ENCODE measurements around the gene REL.
"Not testable (repeated sequence)": the region's sequence is repeated elsewhere in the genome, so short reads cannot be mapped to it uniquely, and the experiment has no call there.

Gene REL

DNA sequence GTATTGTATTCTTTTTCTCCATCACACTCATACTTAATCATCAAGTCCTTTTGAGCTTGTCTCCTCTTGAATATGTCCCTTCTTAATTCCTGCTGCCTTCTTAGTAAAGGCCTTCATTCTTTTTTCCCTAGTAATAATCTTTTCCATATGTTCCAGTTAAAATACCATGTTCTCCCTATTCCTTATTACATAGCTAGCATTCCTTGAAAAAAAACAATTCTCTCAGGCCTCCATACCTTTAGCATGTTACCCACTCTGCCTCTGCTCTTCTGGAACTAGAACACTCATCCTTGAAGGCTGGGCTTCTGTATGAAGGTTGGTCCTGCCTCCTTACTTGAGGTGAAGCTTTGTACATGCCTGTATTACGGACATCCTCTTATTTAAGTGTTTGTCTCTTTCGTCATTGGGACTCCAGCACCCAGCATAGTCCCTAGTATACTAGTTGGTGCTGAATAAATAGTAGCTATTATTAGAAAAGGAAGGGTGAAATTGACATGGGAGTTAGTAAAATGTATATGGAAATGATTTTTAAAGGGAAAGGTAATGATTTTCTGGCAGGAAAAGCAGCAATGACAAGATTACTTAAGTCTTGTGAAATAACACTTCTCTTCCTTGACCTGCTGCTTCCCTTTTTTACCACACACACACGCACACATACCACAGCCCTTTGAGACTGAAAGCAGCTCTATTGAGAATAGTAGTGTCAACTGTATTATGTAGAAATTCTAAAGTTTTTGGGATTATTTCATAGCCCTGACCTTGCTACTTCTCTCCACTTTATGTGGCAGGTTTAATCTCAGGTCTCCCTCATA is 45.6 kb downstream of the REL start:
- no peak for DNase-seq

DNA sequence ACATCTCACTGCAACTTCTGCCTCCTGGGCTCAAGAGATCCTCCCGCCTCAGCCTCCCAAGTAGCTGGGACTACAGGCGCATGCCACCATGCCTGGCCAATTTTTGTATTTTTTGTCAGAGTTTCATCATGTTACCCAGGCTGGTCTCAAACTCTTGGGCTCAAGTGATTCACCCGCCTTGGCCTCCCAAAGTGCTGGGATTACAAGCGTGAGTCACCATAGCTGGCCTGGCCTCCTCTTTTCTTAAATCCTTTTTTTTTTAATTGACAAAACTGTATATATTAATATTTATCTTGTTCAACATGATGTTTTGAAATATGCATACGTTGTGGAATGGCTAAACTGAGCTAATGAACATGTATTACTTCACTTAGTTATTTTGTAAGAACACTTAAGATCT is 50.7 kb downstream of the REL start:
- not testable (repeated sequence) for DNase-seq

DNA sequence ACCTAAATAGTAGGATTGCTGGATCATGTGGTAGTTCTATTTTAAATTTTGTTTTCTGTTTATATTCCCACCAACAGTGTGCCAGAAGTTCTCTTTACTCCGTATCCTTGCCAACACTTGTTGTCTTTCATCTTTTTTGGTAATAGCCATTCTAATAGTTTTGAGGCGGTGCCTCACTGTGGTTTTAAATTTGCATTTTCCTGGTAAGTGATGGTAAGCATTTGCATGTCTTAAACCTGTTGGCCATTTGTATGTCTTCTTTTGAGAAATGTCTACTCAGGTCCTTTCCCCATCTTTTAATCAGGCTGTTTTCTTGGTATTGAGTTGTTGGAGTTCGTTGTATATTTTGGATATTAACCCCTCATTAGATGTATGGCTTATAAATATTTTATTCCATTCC is 51.6 kb downstream of the REL start:
- no peak for DNase-seq

DNA sequence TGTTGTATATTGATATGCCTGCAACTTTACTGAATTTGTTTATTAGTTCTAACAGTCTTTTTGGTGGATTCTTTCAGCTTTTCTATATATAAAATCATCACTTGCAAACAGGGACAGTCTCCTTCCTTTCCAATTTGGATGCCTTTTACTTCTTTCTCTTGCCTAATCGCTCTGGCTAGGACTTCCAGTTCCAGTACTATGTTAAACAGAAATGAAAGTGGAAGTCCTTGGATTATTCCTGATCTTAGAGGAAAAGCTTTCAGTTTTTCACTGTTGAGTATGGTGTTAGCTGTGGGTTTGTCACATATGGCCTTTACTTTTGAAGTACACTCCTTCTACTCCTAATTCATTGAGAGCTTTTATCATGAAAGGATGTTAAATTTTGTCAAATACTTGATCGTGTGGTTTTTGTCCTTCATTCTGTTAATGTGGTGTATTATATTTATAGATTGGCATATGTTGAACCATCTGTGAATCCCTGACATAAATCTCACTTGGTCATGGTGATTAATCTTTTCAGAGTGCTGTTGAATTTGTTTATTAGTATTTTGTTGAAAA is 52.9 kb downstream of the REL start:
- DNase-seq = no peak

DNA sequence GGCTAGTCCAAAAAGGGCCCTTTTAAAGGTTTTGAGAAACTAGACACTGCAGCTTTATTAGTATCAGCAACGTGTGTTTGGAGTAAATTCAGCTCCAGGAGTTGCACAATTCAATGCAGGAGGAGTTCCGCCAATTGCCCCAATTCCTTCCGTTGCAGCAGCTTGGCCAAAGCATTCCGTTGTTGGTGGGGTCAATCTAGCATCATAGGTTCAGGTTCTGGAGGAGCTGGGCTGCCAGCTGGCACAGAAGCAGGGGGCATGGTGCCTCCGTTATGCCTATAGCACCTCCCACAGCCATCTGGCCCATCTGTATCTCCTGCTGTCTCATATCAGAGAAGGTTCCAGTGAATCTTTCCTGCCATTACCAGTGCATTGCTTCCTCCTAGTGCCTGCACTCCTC is 55.4 kb downstream of the REL start:
- DNase-seq = no peak

DNA sequence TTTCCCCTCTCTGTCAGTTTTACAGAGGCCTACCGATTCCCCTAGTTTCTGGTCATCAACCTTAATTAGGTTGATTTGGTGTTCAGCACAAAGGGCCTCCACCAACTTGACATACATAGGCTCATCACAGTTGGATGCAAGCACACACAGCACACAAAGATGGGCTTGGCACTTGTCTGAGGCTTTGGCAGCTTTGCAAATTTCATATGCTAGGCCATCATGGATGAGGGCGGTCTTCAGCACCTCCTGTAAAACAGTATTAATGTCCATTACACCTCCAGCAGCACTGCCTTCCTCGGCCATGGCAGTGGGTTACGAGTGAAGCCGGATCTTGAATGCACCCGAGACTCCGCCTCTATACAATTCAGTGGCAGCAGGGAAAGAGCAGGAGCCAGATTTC is 56.9 kb downstream of the REL start:
- DNase-seq = no peak

DNA sequence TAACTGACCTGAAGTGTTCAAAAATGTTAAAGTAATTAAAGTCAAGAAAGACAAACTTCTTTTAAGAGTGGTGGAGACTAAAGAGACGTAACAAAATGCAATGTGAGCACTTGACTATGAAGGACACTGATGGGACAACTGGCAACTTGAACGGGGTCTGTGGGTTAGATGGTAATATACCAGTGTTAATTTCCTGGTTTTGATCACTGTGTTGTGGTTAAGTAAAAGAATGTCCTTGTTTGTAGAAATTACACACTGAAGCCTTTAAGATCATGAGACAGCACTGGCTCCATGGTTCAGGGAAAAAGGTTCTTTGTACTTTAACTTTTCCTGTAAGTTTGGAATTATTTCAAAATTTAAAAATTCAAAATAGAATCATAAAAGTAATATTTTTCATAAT is 58.2 kb downstream of the REL start:
- DNase-seq = no peak

DNA sequence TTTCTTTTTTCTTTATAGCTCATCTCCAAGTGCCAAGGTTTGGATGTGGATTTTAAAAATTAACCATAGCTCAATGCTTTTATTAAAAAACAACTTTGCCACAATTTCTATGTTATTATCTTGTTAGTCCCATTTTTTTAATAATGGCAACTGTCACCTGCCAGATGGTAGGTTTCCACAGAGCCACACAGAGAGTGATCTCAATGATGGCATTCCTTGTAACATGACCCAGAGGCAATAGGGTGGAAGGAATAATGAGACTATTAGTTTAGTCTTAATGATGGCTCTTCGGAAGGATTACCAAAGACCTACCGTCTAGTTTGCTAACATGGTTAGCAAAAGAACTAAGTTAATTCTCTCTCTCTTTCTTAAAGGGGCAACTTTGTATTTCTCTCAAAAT is 64.0 kb downstream of the REL start:
- no peak for DNase-seq

DNA sequence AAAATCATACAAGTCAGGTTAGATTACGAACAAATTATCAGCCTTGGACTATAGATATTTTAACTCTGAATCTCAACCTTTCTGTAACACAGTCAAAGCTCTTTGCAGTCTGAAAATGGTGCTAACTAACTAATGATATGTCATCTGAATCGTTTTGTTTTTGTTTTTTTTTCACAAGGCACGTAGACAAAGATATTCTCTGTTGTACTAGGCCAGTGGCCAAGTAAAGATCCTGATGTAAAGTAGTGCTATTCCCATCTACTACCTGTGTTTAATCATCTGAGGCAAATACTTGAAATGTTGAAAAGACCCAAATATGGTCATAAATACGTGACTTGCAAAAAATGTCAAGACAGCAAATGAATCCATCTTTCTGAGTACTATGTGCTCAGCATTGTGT is 65.7 kb downstream of the REL start:
- no peak for DNase-seq

DNA sequence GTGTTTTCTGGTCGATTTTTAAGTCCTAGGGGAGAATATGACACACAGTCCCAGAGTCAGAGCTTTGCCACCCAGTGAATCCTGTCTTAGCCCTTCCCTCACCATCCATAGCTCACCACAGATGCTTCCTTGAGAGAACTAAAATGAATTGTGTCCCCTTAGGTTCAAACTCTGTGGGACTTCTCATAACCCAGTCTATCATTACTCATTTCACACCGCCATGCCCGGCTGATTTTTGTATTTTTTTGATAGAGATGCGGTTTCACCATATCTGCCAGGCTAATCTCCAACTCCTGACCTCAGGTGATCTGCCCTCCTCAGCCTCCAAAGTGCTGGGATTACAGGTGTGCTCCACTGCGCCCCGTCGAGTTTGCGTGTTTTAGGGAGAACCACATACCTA is 66.8 kb downstream of the REL start:
- DNase-seq = no peak

DNA sequence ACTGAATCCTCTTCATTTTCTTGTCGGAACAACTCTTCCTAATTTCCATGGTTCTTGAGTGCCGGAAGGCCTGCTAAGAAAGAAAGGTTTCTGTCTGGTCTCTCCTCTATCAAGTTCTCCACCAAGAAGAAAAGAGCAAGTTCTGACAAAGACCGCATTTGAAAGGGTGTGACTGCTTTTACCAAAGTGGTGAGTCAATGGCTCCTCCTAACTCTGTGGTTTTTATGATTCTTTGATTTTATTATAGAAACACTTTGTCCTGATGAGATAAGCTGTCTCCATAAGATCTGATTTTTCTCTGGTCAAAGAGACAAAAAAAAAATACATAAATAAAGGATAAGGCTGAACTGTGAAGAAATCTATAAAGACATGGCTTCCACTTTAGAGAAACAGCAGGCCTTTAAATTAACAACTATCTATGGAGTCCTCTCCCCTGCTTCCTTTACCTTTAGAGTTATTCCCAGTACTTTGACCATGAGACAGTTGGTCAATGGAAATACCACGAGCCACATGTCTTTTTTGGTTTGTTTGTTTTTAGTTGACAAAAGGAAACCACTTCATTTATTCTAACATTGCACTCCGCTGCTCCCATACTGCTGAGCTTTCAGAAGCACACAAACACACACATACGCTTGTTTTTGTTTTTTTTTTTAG is 67.7 kb downstream of the REL start:
- DNase-seq = no peak

DNA sequence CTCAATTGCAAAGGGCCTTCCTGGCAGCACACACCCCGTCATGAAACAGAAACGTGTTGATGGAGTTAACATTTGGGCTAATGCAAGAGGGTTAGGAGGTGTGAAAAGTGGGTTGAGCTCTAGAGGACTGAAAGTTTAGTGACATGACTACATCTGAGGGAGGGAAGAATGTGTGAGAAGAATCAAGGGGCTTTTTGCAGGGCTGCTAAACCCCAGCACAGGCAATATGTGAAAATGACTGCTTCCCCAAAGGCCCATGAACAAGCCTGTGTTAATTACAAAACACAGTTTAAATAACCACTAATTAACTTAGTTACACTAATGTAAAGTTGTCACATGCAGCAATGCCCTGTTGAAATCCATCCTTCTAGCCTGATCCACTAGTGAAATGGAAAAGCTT is 72.8 kb downstream of the REL start:
- DNase-seq = no peak

DNA sequence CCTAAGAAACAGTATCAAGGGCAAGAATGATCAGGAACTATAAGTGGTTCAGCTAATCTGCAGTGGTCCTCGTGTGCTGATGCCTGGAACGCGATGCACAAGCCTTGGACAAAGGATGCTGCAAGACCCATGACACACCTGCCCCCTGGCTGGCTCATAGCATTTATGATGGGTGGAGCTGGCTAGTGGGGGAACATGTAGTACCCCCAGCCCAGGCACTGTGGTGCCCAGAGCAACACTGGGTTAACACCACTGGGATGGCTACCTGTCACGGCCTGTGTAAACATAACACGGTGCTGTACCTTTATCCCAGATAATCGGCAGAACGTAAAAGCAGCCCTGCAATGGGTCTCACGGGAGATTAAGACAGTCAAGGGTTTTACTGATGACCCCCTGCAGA is 75.8 kb downstream of the REL start:
- DNase-seq = no peak

DNA sequence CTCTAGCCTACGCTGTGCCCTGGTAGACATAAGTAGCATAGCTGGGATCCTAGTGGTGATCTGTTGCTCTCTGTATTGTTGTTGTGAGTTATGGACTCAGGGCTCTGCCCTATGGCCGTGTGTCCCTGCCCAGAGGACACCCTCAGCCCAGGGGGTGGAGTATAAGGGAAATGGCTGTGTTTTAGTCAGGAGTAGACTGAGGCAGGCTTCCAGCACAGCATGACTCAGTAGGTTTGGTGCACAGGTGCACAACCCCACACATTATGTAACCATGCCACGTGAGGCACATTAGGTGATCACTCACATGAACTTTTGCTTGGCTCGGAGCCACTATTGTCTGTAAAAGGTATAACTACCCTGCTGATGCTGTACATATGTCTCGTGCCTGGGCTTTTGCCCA is 76.3 kb downstream of the REL start:
- DNase-seq = no peak

DNA sequence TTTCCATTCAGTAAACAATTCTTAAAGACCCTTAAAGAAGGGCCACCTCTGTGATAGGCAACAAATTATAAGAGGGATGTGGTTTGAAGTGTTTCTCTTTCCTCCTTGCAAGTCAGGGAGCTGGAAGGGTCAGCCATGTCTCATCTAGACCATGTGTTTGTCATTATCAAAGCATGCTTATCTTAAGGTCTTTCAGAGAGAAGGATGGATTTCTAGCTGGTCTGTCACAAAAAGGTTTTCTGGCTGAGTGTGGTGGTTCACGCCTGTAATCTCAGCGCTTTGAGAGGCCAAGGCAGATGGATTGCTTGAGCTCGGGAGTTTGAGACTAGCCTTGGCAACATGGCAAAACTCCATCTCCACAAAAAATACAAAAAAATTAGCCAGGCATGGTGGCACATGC is 77.0 kb downstream of the REL start:
- DNase-seq = no peak

DNA sequence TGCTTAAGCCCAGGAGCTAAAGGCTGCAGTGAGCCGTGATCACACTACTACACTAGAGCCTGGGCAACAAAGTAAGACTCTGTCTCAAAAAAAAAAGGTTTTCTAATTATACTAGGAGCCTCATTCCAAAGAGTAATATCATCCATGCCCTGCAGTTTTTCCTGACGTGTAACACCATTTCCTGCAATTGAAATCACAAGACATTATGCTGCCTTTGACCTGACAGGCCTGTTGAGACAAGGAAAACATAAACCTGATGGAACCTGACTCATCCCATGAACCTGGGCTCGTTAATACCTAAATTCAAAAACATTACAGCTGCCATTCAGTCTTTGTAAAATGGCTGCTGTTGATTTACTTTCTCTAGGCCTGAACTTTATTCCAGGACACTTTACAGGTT is 77.4 kb downstream of the REL start:
- DNase-seq = no peak

DNA sequence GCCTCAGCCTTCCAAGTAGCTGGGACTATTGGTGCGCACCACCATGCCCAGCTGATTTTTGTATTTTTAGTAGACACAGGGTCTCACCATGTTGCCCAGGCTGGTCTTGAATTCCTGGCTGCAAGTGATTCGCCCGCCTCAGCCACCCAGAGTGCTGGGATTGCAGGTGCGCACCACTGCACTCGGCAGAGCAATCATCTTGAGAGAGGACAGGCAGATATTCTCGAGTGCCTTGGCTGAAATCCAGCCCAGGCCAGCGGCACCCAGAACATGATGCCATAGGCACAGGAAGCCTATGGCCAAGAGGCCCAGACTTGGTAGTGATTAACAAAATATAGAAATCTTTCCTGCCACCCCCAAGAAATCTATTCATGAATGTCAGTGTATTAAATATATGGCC is 78.1 kb downstream of the REL start:
- no peak for DNase-seq

DNA sequence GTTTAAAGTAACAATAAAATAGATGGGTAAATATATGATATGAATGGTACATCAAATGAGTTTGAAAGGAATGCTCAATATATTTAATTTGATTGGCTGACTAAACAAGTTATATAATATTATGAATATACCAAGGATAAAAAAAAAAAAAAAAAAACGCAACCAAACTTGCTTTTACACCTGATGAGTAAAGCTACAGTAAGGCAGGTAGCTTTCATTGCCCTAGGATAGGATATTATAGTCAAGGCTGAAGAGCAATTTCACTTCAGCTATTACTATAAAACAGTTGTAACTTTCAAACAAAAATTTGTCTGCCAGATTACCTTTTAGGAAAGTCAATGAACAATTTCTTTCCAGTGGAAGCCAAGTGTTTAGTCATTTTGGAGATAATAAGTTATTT is 79.3 kb downstream of the REL start:
- no peak for DNase-seq

DNA sequence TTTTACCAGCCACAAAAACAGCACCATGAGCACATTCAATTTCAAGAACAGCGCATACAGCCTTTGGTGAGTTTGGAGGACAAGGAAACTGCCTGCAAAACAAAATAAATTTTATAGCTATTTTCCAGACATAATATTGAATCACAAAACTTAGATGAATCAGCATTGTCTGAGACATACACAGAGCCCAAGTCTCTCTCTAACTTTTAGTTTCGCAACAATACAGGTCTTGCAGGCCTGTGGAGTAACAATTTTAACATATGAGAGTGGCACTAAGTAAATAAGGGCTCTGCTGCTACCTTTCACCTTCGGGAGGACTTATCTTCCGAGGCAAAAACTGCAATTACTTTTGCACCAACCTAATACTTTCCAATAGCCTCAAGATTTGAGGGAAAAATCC is 80.1 kb downstream of the REL start:
- no peak for DNase-seq

DNA sequence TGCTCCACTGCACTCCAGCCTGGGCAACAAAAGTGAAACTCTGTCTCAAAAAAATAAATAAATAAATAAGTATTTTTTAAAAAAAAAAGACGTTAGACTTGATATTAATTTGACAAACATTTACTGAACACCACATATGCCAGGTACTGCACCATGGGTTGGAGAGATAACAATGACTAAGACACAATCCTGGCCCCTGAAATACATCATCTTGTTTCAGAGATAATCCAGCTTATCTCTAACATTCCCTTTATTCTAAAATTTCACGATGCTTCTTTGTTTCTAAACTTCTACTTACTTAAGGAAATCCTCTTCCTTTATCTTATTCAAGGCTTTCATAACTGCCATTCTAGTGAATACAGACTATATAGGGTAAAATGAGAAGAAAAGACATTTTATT is 81.2 kb downstream of the REL start:
- DNase-seq = no peak

DNA sequence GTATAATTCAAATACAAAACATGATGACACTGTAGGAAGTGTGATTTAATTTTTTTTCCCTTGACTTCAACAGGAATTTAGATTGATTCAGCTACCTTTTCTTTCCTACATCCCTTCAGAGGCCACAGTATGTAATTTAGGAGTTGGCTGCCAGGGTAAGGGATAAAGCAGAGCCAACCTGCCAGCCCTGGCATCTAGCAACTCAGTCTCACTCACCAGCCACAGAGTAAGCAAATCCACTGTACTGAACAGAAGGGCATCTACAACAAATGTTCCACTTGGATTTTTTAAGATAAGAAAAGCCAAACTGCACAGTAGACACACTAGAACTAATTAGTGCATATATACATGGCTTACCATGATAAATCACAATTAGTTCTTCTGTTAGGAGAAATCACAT is 81.8 kb downstream of the REL start:
- no peak for DNase-seq

DNA sequence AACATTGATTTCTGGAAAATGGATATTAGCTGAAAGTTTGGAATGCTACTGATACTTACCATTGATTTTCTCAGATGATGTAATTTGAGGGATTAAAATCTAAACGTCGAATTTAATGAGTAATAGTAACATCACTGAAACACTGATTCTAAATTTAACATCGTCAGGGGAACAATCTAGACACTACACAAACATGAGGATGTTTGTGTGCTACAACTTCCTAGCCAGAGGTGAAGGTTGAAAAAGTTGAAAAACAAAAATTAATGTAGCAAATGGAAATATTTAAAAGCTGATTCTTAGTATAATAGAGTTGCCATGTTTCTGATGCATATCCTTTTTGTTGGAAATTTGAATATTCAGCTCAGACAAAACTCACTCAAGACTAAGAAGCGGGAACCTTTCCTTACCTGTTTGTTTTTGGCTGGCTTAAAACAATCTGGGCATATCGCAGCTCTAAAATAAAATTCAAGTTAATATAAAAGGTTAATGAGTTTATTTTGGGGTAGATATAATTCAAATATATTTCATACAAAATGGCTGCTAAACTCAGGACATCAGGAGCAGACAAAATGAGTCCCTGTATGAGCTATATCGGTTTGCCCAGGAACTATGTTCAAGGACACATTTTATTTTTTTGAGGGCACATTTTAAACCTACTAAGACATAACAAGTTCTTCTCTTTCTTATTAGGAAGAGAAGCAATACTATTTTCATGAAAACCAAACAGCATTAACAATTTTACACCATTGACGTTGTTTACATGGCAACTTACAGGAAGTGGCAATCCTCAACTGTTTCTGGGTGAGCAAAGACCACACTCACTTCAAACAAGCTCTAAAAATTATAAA is 83.5 kb downstream of the REL start:
- DNase-seq = no peak

DNA sequence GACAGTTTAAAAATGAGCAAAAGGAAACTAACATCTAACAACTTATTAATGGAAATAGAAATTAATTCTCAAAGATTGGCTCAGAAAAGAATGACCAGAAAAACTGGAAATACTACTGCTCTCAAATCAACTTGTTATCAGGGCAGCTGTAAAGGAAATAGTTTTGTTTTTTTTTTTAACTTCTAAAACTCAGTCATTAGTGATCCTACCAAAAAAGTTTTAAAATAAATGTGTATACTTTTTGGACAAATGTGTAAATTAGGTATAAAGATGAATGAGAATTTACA is 84.1 kb downstream of the REL start:
- DNase-seq = no peak
